CD4-positive, alpha-beta T cell treated with Interleukin-6 at 100 ng/mL for 8 hours (primary cell): ENCODE data around the gene IGFLR1.
"Not testable (repeated sequence)": the region's sequence is repeated elsewhere in the genome, so short reads cannot be mapped to it uniquely, and the experiment has no call there.

ENCODE experiments used
- DNase-seq: peaks from one replicate; pipeline ENCODE4 v3.0.0-alpha.2; 2020; ENCODE audit warnings: mixed read lengths, low spot score

IGFLR1 gene

GRCh38 chr19:35739275-35740107, 2.8 kb downstream of the IGFLR1 start:
- DNase-seq, result no peak

DNA sequence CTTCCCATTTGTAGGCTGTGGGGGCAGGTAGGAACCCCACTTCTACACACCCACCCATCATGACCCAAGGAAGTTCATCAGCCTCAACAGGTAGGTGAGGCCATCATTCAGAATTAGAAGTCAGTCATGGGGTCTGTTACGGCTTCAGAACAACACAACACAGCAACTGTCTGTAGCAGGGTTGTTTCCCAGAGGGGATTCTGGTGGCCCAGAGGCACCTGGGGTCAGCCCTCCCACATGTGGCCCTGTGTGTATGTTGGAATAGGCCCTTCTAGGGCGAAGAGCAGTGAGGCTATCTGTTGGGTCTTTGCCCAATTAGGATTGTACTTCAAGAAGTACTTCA, 3.4 kb downstream of the IGFLR1 start:
- DNase-seq, result no peak

- DNase-seq, result no peak
Measured at GRCh38 chr19:35738021-35738886, 4.0 kb downstream of the IGFLR1 start.

DNA sequence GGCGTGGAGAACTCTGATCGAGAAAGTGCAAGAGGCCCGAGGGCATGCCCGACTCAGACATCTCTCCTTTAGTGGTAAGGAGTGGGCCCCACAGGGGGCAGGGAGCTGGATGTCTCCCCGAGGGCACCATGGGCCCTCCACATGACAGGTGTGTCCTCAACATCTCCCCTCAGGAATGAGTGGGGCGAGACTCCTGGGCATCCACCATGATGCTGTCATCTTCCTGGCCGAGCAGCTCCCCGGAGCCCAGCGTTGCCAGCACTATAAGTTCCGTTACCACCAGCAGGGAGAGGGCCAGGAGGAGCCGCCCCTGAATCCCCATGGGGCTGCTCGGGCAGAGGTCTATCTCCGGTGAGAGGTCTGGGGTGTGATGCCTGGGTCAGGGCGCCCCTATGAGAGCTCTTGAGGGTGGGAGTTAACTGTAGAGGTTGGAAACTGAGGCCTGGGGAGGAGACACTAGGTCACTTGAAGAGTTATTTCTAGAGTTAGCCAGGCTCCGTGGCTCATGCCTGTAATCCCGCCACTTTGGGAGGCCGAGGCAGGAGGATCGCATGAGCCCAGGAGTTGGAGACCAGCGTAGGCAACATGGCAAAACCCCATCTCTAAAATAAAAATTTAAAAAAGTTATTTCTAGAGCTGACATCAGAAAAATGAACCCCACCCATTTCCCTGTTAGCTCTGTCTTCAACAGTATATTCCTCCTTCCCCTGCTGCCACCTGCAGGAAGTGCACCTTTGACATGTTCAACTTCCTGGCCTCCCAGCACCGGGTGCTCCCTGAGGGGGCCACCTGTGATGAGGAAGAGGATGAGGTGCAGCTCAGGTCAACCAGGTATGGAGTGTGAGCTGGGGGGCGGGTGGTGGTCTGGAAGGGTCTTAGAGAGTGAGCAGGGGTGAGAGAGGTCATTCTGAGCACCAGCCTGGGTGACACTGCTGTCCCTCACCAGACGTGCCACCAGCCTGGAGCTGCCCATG, 5.1 kb downstream of the IGFLR1 start:
- no peak for DNase-seq

GRCh38 chr19:35734889-35735288, 7.4 kb downstream of the IGFLR1 start:
- DNase-seq, result no peak

- DNase-seq, result no peak
Measured at GRCh38 chr19:35734273-35734672, 8.0 kb downstream of the IGFLR1 start.

GRCh38 chr19:35733180-35734125, 8.8 kb downstream of the IGFLR1 start:
- no peak for DNase-seq

DNA sequence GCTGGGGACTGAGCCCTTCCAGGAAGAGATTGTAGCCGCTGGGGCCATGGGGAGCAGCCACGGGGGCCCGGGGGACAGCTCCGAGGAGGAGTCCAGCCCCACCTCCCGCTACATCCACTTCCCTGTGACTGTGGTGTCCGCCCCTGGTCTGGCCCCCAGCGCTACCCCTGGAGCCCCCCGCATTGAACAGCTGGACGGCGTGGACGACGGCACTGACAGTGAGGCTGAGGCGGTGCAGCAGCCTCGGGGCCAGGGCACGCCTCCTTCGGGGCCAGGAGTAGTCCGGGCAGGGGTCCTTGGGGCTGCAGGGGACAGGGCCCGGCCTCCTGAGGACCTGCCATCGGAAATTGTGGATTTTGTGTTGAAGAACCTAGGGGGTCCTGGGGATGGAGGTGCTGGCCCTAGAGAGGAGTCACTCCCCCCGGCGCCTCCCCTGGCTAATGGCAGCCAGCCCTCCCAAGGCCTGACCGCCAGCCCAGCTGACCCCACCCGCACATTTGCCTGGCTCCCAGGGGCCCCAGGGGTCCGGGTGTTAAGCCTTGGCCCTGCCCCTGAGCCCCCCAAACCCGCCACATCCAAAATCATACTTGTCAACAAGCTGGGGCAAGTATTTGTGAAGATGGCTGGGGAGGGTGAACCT, 9.6 kb downstream of the IGFLR1 start:
- no peak for DNase-seq

- DNase-seq, result no peak
Measured at GRCh38 chr19:35731779-35732405, 10.4 kb downstream of the IGFLR1 start.

DNA sequence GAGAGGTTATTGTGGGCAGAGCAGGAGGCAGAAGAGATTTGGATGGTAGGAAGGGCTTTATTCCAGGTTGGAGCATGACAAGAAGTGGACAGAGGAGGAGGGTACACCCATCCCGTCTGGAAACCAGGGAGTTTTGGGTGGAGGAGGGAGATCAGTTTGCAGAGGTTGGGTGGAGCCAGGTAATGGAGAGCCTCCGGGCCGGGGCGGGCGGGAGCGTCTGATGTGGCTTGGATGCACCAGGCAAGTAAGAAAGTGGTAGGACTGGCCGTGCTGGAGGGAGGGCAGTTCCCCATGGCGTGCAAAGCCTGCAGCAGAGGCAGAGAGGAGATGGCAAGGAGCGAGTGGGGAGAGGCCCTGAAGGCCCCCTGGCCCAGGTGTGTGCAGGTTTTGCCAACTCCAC, 10.9 kb downstream of the IGFLR1 start:
- DNase-seq, result no peak

- no peak for DNase-seq
Measured at GRCh38 chr19:35730326-35730725, 11.9 kb downstream of the IGFLR1 start.

DNA sequence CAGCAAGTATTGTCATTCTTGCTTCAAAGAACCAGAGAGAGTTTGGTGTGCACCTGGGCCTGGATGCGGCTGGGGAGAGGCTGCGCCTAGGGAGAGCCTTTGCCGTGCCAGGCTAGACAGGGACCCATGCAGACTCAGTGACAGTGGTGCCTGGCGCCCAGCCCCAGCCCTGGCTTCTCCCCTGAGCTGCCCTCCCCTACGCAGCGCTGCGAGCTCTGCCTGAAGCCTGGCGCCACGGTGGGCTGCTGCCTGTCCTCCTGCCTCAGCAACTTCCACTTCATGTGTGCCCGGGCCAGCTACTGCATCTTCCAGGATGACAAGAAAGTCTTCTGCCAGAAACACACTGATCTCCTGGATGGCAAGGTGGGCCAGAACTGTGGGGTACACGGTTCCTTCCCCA, 12.5 kb downstream of the IGFLR1 start:
- DNase-seq, result no peak

DNA sequence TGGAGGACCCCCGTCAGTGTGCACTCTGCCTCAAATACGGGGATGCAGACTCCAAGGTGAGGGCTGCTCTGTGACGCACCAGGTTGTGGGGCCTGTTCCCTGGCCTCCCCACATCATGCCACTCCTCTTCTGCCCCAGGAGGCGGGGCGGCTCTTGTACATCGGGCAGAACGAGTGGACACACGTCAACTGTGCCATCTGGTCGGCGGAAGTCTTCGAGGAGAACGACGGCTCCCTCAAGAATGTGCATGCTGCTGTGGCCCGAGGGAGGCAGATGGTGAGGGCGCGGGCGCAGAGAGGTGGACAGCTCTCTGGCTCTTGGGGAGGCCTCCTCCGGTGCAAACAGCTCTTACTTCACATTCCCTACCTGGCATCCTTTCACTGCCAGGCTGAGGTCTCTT, 13.2 kb downstream of the IGFLR1 start:
- DNase-seq, result no peak

- no peak for DNase-seq
Measured at GRCh38 chr19:35727956-35728706, 14.1 kb downstream of the IGFLR1 start.

DNA sequence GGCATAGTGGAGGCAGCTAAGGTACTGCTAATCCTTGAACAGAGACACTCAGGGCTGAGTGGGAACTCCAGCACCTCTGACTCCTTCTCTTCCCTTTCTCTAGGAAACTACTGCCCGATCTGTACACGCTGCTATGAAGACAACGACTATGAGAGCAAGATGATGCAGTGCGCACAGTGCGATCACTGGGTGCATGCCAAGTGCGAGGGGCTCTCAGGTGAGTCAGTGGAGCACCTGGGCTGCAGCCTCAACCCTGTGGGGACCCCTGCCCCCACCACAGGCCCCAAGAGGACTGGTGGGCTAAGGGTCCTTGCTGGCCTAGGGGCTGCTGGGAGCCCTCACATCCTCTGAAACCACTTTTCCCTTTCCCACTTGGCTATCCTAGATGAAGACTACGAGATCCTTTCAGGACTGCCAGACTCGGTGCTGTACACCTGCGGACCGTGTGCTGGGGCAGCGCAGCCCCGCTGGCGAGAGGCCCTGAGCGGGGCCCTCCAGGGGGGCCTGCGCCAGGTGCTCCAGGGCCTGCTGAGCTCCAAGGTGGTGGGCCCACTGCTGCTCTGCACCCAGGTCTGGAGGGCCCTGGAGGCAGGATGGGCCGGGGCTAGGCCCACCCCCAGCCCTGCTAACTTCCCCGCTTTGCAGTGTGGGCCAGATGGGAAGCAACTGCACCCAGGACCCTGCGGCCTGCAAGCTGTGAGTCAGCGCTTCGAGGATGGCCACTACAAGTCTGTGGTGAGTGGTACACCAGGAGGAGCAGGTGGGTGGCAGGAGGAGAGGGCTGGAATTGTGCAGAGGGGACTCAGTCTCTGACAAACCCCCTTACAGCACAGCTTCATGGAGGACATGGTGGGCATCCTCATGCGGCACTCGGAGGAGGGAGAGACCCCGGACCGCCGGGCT, 14.9 kb downstream of the IGFLR1 start:
- no peak for DNase-seq

DNA sequence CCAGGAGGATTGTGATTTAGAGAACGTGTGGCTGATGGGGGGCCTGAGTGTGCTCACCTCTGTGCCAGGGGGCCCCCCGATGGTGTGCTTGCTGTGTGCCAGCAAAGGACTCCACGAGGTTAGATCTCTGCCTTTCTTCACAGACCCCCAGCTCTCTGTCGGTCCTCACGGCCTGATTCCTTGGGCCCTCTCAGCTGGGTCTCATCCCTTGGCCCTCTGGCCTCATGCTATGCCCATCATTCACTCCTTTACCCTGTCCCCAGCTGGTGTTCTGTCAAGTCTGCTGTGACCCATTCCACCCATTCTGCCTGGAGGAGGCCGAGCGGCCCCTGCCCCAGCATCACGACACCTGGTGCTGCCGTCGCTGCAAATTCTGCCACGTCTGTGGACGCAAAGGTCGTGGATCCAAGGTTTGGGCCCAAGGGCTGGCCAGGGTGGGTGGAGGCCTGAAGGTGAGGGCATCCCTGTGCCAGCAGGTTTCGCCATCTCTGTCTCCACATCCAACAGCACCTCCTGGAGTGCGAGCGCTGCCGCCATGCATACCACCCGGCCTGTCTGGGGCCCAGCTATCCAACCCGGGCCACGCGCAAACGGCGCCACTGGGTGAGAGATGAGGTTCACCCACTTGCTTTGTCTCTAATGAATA, 16.9 kb downstream of the IGFLR1 start:
- DNase-seq, result no peak

GRCh38 chr19:35724560-35724959, 17.7 kb downstream of the IGFLR1 start:
- DNase-seq, result no peak

GRCh38 chr19:35724132-35724531, 18.1 kb downstream of the IGFLR1 start:
- not testable (repeated sequence) for DNase-seq
